GM19452 (cell line): ENCODE data around the gene DCUN1D4.
"Not testable (repeated sequence)": the region's sequence is repeated elsewhere in the genome, so short reads cannot be mapped to it uniquely, and the experiment has no call there.

Experiments
- ATAC-seq: cut with Tn5 transposase; IDR thresholded peaks from one replicate; pipeline ENCODE4 v1.9.1; 2021; ENCODE audit not compliant: unreplicated experiment

The DCUN1D4 gene

GRCh38 chr4:51893402-51893801 lies 50.4 kb downstream of the DCUN1D4 start:
- not testable (repeated sequence) for ATAC-seq

- no peak for ATAC-seq
Observed at GRCh38 chr4:51894059-51894645, 51.2 kb downstream of the DCUN1D4 start.

GRCh38 chr4:51895158-51895557 lies 52.2 kb downstream of the DCUN1D4 start:
- ATAC-seq, result peak; percentile 61

DNA sequence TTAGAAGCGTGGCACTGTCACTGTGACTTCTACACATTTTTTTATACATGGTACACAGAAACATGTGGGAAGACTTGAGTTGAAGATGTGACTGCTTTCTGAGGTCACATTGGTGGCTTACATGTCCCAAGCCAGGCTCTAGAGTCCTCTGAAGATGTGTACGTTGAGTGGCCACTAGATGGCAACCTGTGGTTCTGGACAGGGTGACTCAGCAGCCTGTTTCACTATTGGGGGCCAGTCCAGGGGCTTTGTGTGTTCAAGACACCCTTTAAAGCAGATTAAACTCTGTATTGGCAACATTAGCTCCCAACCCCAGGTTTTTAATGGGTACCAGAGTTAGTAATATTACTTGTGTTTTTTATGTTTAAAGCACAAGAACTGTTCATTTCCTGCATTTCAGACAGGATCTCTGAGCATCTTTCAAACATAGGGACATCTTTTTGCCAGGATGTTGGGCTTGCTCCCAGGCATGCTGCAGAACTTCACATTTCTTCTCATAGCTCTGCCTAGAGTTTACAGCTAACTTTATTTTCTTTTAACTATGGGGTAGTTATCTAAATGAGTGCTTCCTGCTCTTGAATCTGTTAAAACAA lies 53.0 kb downstream of the DCUN1D4 start:
- peak; percentile 95 for ATAC-seq

GRCh38 chr4:51901363-51901762 lies 58.4 kb downstream of the DCUN1D4 start:
- no peak for ATAC-seq

DNA sequence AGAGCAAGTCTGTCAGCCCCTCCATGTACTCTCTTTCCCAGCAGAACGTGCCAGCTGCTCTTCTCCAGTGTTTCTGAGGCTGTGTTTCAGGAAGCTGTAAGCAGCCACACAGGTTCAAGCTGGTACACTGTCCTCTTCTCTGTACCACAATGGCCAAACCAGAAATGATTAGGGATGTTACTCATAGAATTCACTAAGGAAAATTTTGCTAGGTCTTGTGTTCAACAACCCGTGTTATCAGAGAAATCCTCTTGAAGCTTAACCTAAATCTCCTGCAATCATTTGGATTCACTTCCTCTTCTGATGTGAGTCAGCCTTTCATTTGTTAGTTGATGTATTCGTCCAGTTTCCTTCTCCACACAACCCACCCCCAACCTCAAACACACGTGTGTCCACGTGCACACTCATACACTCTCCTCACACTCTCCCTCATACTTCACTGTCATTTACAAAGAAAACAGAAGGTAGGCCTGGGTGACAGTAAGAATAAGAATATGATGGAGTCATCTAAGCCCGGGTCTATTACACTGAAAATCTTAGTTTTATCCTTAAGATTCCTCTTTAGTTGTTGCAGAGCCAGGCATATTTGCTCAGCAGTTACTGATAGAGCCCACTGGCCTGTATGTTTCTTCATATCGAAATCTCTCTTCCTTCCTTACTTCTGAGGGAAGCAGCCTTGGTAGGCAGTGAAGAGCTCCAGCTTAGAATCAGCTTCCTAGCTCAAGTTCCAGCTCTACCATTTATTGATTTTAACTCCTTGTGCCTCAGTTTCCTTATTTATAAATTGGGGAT lies 63.4 kb downstream of the DCUN1D4 start:
- ATAC-seq, result peak; percentile 98

GRCh38 chr4:51907006-51907669 lies 64.2 kb downstream of the DCUN1D4 start:
- ATAC-seq, result no peak

GRCh38 chr4:51909236-51909703 lies 66.3 kb downstream of the DCUN1D4 start:
- ATAC-seq, result no peak

GRCh38 chr4:51918251-51918650 lies 75.3 kb downstream of the DCUN1D4 start:
- ATAC-seq, result no peak

DNA sequence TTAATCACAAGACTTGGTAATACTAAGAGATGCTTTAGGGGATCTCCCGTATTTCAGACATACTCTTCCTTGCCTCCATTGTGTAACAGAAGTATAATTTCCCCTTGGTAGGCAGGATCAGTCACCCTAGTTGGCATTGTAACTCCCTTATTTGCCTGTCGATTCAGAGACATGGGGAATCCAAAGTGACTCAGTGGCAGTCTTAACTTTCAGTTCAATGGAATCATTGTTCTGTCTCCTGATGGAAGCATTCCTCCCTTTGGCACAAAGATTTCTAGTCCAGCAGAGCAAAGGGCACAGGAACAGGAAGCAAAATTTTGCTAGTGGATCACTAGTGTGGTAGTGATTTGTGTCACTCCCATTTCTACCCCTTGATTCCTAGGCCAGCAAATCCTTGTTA lies 80.4 kb downstream of the DCUN1D4 start:
- ATAC-seq, result no peak

DNA sequence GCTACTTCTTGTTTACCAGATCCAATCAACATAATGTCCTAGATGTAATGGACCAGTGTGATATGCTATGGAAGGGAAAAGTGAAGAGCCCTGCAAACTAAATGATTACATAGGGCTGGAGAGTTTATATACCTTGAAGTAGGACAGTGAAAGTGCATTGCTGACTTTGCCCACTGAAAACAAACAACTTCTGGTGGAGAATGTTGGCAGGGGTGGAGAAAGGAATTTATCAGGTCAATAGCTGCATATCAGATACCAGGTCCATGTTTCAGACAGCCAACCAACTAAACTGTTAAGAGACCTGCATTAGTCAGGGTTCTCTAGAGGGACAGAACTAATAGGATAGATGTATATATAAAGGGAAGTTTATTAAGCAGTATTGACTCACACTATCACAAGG lies 82.4 kb downstream of the DCUN1D4 start:
- no peak for ATAC-seq

DNA sequence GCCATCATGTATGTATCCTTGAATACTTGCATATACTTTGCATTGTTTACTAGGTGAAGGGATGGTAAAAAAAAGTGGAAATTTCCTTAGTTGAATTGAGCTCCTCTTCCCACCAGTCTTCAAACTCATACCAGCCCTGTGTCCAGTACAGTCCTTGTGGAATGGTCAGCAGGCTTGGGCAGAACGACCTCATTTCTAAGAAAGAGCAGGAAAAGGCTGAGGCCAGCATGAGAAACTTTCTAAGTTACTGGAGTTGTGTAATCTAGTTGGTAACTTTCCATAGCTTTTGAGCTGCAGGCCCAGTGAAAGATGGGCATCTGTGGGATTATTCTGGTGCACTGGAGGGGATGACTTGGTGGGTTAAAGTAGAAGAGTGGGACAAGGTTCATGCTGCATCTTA lies 87.6 kb downstream of the DCUN1D4 start:
- no peak for ATAC-seq

GRCh38 chr4:51931461-51931860 lies 88.5 kb downstream of the DCUN1D4 start:
- no peak for ATAC-seq

DNA sequence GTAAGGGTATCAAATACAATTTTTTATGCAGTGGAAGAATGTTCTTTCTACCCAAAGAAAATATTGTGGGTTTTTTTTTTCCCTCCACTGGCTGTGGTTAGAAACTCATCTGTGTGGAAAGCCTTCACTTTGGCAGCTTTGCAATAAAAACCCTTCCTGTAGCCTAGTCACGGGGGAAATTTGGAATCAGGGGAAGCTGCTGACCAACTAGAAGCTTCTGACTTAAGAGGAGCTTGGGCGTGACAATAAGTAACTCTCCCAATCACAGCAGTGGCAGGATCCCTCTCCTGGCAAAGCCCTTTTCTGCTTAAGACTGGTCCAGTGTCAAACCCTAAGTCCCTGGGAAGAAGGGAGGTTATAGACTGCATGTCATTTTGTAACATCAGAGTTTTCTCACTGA lies 89.3 kb downstream of the DCUN1D4 start:
- ATAC-seq, result no peak

DNA sequence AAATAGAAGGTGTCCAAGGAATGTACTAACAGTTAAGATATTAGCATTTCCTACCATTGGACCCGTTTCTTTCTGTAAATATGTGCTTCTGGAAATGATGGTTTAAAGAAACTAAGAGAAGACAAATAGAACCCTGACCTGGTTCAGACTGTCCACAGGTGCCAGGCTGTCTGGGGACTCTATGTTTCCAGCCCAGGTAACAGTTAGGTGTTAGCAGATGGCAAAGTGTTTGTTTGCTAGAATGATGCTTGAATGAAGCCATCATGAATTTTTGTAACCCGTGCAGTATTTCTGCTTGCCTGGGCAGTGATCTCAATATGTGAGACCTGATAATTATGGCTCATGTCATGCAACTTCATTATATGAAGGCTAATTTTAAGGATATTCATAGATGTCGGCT lies 89.7 kb downstream of the DCUN1D4 start:
- ATAC-seq, result no peak

DNA sequence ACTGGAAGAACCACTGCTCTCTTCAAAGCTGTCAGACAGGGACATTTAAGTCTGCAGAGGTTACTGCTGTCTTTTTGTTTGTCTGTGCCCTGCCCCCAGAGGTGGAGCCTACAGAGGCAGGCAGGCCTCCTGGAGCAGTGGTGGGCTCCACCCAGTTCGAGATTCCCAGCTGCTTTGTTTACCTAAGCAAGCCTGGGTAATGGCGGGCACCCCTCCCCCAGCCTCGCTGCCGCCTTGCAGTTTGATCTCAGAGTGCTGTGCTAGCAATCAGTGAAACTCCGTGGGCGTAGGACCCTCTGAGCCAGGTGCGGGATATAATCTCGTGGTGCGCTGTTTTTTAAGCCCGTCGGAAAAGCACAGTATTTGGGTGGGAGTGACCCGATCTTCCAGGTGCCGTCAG lies 97.5 kb downstream of the DCUN1D4 start:
- ATAC-seq, result not testable (repeated sequence)

- ATAC-seq, result no peak
Observed at GRCh38 chr4:51942108-51942832, 99.3 kb downstream of the DCUN1D4 start.

- no peak for ATAC-seq
Observed at GRCh38 chr4:51942833-51943215, 99.9 kb downstream of the DCUN1D4 start.

DNA sequence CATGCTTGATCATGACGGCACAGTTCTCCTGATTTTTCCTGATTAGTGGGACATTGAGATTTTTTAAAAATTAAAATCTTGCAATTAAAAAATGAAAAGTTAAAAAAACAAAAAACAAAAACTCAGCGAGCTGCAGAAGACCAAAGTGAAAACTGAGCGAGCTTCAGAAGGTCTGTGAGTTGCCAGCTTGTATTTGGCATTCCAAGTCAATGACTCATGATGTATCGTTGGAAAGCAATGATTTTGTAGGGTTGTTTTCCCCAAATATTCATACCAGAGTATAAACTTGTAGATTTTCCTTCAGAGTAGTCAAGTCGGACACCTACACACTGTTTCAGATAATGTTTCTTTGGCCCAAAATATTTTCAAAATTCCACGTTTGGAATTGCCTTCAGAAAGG lies 100.3 kb downstream of the DCUN1D4 start:
- ATAC-seq, result no peak

GRCh38 chr4:51958199-51958968 lies 115.4 kb downstream of the DCUN1D4 start:
- no peak for ATAC-seq
